OCI-M2 (cell line): ENCODE measurements around the gene MACF1.

Experiments
- DNase-seq: peaks from one replicate; lab custom pipeline; 2025; ENCODE audit not compliant: unreplicated experiment; lab: John Stamatoyannopoulos, UW

MACF1 gene

DNA sequence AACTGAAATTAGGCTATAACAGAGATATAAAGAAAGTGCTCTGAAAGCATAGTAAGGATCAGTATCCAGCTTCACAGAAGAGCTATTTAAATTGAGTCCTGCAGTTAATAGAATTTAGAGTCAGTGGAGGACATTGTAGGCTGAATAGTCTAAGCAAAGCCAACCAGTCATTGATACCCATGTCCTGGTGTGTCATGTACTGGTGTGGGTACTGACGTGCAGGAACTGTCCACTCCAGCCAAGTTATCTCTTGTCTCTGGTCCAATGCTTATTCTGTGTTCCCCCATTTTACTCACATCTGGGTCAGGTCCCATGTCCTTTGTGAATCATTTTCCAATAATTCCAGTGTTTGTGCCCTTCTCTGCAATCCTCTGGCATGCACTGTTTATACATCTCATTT, 90.0 kb downstream of the MACF1 start:
- no peak for DNase-seq

DNA sequence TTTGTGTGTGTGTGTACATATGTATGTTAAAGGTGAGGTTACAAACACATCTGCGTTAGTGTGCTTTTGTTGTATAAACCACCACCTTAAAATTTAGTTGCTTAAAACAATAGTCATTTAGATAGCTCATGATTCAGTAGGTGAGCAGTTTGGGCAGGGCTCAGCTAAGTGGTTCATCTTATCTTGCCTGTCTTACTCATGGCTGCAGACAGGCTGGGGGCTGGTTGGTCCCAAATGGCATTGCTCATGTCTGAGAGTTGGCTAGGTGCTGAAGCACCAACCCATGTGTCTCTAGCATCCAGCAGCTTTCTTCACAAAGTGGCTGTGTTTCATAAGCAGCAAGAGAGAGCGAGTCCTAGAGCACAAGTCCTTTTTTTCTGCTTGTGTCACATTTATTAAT, 91.4 kb downstream of the MACF1 start:
- no peak for DNase-seq

DNA sequence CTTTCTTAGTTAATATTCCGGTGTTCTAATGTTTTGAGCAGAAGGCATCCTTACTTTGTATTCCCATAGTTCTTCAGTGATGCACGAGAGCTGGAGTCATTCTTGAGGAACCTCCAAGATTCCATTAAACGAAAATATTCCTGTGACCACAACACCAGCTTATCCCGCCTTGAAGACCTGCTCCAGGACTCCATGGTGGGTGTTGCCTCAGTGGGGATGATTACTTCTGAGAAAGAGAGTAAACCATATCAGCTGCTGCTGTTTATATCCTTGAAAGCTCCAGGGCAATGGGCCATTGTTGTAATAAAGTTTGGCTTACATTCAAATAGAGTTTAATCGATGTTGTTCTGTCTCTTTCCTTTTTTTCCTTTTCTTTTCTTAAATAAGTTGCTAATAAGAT, 93.1 kb downstream of the MACF1 start:
- no peak for DNase-seq

GRCh38 chr1:39301606-39302005, 97.1 kb downstream of the MACF1 start:
- DNase-seq, result no peak

DNA sequence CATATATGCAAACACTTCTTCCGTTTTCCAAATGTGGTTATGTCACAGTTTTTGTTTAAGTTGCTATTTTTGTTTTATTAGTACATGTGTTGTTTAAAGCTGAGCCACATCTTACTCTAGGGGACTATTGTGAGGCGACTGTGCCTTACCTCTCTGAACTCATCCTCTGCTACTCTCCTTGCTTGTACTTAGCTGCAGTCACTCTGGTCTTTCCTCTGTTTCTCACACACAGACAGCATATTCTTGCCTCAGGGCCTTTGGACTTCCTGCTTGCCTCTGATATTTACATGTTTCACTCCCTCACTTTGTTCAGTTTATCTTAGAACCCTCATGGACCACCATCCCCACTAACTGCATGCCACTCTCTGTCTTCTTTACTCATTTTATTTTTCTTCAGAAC, 101.1 kb downstream of the MACF1 start:
- no peak for DNase-seq

GRCh38 chr1:39310015-39310414, 105.5 kb downstream of the MACF1 start:
- DNase-seq, result no peak

GRCh38 chr1:39310691-39311090, 106.2 kb downstream of the MACF1 start:
- DNase-seq, result no peak

DNA sequence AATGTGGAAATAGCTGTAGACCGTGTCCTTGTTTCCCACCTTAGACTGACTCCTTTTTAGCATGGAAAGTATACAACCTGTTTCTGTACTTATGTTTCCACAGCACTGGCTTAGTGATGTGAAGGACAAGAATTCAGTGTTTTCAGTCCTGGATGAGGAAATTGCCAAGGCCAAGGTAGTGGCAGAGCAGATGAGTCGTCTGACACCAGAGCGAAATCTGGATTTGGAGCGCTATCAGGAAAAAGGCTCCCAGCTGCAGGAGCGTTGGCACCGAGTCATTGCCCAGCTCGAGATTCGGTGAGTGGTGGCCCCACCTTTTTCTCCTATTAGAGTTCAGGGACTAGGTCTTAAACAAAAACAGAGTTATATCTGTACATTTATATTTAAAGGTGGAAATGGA, 112.6 kb downstream of the MACF1 start:
- DNase-seq, result no peak

- DNase-seq, result no peak
Observed at GRCh38 chr1:39317910-39318633, 113.6 kb downstream of the MACF1 start.

GRCh38 chr1:39321979-39322378, 117.5 kb downstream of the MACF1 start:
- DNase-seq, result no peak

DNA sequence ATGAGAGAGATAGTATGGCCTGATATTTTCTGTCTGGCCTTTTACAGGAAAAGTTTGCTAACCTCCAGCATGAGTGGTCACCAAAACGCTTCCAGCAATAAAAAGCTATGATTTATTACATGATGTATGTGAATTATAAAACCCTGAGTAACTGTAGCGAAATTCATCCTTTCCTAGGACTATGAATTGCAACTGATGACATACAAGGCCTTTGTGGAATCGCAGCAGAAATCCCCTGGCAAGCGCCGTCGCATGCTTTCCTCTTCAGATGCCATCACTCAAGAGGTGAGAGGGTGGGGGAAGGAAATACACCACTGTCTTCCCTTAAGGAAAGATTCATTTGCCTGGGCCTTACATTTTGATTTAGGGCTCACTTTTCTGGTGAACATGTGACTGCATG, 117.9 kb downstream of the MACF1 start:
- no peak for DNase-seq

GRCh38 chr1:39324888-39325287, 120.4 kb downstream of the MACF1 start:
- no peak for DNase-seq

DNA sequence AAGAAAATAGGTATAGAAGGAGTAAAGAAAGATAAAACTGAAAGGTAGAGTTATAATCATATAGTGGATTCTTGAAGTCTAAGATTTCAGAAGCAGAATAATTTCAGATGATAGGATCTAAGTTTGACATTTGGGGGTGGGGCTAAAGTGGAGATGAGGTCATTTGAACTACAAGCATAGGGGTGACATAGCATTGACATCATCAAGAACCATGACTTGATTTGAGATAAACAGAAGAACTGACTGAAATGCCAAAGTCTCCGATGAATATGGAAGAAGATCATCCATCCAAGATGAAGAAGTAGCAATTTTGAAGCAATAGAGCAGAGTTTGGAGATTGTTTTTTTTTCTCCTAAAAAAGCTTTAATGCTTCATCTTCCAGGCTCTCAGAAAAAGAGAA, 122.3 kb downstream of the MACF1 start:
- no peak for DNase-seq

DNA sequence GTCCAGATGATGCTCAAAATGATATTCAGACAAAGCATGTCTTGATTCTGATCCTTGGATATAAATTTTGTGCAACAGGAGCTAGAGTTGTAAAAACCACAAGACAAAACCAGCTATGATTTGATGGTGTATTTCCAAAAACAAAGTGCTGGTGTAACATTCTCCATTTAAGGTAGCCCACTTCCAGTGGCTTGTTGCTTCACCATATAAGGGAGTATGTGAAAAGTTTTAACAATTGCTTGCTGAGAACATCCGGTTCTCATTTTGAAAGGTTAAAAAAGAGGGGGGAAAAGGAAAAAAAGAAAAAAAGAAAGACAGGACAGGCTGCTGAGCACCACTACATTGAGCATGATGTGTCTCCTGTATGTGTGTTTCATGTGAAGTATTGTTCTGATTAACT, 123.6 kb downstream of the MACF1 start:
- no peak for DNase-seq

GRCh38 chr1:39328586-39329121, 124.2 kb downstream of the MACF1 start:
- no peak for DNase-seq

GRCh38 chr1:39331647-39332046, 127.2 kb downstream of the MACF1 start:
- no peak for DNase-seq

DNA sequence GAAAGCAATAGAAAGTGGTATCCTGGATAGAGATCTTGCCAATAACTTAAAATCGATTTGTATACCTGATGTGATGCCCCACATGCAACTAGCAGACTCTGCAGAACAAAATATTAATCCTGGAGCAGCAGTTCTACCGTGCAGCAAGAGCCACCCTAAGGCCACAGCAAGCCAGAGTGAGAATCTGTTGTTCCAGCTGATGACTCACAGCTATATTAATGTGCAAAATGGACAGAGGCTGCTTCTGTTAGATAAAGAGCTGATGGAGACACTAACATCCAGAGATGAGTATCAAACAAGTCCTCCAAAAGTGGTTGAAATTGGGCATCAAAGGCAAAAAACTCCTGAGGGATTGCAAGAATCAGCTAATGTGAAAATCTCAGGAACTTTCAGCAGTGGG, 127.8 kb downstream of the MACF1 start:
- DNase-seq, result no peak

GRCh38 chr1:39332828-39333227, 128.3 kb downstream of the MACF1 start:
- DNase-seq, result no peak

- DNase-seq, result no peak
Observed at GRCh38 chr1:39333296-39333695, 128.8 kb downstream of the MACF1 start.

GRCh38 chr1:39335216-39335615, 130.7 kb downstream of the MACF1 start:
- DNase-seq, result no peak

- DNase-seq, result no peak
Observed at GRCh38 chr1:39337067-39337466, 132.6 kb downstream of the MACF1 start.

DNA sequence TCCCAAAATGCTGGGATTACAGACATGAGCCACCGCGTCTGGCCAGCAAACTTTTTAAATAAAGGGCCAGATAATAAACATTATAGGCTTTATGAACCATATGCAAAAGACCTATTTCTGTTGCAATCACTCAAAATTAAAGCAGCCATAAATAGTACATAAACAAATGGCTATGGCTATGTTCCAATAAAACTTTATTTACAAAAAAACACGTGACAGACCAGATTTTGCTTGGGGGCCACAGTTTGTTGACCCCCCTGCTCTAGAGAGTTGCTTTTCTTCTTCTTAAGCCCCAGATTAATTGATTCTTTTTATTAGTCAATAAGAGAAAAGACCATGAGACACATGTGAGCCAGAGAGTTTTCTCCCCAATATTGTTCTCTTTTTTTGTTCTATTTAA, 138.3 kb downstream of the MACF1 start:
- DNase-seq, result no peak
